DMS153 (cell line): ENCODE results near the gene GABRD.
A peak's percentile ranks its signal among the peaks of the same experiment; 100 is the strongest.

Experiments used
- DNase-seq: peaks from one replicate; lab custom pipeline; 2025; lab: John Stamatoyannopoulos, UW

GABRD gene

DNA sequence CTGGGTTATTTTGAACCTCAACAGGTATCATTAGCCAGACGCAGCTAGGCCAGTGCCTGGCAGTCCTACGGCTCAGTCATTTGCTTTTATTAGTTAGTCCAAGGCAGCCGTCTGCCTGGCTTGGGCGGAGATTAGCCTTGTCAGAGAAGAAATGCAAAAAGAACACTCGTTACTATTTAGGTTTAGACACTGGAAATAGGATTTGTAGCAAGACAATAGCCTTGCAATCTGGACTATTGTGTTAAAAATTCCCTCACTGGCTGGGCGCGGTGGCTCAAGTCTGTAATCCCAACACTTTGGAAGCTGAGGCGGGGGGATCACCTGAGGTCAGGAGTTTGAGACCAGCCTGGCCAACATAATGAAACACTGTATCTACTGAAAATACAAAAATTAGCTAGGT lies 20.1 kb downstream of the GABRD start:
- DNase-seq, result no peak

GRCh38 chr1:2041305-2041704 lies 22.2 kb downstream of the GABRD start:
- DNase-seq, result no peak

- no peak for DNase-seq
These were observed 22.7 kb downstream of the GABRD start for GRCh38 chr1:2041887-2042286.

GRCh38 chr1:2042830-2043773 lies 24.0 kb downstream of the GABRD start:
- DNase-seq, result no peak

GRCh38 chr1:2043886-2044285 lies 24.7 kb downstream of the GABRD start:
- DNase-seq, result no peak

DNA sequence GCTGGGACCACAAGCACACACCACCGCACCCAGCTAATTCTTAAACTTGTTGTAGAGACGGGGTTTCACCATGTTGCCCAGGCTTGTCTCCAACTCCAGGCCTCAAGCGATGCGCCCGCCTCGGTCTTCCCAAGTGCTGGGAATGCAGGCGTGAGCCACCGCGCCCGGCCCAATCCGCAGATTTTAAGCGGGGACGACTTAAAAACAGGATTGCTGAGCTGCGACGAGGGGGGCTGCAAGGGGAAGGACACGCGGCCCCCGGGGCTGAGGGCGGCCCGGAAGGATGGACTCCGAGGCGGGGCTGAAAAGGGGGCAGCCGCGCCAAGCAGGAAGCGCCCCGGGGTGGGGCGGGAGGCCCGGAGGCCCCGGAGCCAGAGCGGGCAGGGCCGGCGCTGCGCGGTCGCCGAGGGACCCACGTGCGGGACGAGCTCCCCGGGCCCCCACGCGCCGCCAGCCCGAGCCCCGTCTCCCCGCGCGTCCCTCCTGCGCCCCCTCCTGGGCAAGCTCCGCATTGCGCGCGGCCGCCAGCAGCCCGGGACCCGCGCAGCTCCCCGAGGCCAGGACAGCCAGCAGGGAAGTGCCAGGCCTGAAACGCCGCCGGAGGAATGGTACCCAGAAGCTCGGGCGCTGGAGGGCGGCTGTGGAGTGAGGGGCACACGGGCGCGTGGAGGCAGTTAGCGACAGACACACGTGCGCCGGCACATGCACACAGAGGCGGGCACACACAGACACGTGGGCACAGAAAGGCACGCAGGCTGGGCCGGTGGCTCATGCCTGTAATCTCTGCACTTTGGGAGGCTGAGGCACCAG lies 25.6 kb downstream of the GABRD start:
- DNase-seq, result no peak

- DNase-seq, result no peak
These were observed 26.5 kb downstream of the GABRD start for GRCh38 chr1:2045468-2046173.

GRCh38 chr1:2046174-2046917 lies 27.2 kb downstream of the GABRD start:
- peak; percentile 83 for DNase-seq

- no peak for DNase-seq
These were observed 28.0 kb downstream of the GABRD start for GRCh38 chr1:2046953-2047748.

- no peak for DNase-seq
These were observed 28.9 kb downstream of the GABRD start for GRCh38 chr1:2047749-2048729.

DNA sequence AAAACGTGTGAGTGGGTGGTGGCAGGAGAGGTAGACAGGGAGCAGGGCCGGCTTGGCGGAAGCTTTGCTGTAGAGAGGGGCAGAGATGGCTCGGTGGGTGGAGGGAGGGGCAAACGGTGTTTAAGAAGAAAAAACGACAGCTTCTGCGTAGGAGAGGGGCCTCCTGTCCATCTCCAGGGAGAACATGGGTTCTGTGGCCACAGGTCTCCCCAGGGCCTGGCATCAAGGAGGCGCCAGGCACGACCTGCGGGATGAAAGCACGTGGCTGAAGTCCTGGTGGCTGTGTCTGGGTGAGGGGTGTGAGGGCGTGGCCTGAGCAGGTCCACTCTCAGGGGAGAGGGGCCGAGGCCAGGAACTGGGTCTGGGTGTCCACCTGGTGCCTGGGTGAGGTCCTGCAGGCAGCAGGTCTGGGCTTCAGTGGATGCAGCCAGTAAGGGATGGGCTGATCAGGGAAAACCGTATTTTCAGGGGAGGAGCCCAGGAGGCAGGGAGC lies 30.1 kb downstream of the GABRD start:
- peak; percentile 79 for DNase-seq

DNA sequence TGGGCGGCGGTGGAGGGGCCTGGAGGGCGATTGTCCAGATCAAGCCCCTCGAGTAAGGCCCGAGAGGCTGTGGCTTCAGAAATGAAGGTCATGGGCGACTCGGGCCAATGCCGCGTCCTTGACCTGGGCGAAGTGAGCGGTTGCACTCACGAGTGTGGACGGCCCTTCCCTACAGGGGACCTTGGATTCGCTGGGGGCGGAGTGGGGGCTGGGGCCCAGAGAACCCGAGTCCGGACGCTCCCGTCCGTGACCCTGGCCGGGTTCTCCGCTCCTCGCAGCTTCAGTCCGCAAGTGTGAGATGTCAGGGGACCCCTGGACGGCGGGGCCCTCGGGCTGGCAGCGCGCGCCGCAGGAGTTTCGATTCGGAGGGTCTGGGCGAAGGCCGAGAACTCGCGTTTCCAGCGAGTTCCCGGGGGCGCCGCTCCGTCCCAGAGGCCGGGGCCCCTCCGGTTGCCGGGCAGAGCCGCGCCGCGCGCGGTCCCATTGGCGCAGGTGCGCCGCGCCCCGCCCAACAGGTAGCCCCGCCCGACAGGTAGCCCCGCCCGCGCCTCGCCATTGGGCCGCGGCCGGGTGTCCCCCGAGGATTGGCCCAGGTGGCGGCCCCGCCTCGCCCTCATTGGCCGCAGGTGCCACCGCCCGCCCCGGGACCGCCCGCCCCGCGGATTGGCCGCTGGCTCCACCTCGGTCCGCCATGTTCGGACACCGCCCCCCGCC lies 30.7 kb downstream of the GABRD start, which contains the start of gene PRKCZ:
Gene PRKCZ, plus strand, starts transcription at position 694 of the 714 bp plus-strand sequence. CDS start 220 bp downstream, outside the sequence.
- peak; percentile 95 for DNase-seq

DNA sequence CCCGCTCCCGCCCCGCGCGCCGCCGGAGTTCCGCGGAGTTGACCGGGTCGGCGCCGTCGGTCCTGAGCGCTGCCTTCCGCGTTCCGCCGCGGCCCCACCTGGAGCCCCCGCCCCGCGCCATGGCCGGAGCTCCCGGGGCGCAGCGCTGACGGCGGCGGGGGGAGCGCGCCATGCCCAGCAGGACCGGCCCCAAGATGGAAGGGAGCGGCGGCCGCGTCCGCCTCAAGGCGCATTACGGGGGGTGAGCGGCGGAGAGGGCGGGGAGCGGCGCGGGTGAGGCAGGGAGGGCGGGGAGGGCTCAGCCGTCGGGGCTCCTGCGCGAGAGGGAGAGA lies 31.3 kb downstream of the GABRD start:
- DNase-seq, result no peak

DNA sequence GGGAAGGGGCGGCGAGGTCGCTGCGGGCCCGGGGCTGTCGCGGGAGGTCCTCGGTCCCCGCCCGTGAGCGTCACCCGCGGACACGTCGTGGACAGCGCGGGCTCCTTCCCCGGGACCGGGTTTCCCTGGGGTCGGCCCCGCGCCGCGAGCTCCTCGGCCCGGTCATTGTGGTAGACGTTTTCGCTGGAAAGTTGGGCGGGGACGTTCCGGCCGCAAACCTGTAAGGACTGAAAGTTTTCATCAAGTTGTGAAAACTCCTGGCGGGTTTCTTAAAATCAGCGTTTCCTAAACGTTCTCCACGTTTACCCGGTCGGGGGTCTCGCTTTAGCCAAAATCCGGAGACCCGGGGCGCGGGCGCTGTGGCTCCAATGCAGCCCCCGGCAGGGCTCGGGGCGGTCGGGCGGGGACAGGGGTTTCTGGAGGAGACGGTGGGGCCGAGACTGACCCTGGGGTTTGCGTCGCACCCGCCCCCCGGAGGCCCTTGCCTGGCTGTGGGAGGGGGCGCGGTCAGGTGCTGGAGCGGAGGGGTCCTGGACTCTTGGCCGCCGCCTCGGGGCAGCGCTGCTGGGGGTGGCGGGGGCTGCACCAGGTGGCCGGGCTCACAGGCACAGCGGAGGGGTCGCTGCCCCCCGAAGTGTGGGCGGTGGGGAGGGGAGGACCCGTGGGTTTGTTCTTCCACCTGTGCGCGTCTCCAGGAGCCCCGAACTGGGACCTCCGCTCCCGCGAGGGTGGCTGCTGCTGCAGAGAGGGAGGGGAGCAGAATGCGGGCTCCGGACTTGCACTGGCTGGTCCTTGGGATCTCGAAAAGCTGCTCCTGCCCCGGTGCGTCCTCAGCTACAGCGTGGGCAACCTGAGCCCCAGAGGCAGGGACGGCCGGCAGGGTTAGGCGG lies 31.9 kb downstream of the GABRD start:
- no peak for DNase-seq

DNA sequence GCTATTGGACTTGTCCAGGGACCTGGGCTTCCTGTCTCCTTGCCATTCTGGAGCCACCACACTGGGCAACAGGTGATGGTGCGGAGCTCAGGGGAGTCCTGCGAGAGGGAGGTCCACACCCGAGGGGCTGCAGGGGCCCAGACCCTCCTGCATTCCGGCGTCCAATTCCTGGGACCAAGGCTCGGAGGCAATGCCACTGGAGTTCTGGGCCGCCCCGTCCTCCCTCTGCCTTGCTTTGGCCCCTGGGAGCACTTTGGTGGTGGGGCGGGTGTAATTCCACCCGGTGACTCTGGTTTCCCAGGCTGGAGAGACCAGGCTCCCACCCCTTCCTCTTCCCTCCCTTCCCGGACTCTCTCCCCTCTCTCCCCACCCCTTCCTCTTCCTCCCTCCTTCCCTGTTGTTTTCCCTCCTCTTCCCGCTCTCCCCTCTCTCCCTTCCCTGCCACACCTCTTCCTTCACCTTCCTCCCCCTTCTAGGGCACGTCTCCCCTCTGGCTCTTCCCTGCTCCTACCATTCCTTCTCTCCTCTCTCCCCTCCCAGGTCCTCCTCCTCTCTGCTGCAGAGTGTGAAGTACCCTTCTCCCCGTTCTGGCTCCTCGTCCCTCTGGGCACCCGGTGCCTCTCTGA lies 33.0 kb downstream of the GABRD start:
- no peak for DNase-seq

GRCh38 chr1:2052756-2053155 lies 33.6 kb downstream of the GABRD start:
- no peak for DNase-seq

GRCh38 chr1:2053217-2053616 lies 34.1 kb downstream of the GABRD start:
- no peak for DNase-seq
